ENCODE data around the gene C1RL. TPM values are rescaled to one million over a fixed set of nuclear protein-coding genes. Genes with fewer than 3 reads are reported as not detected.
"Not testable (repeated sequence)": the region's sequence is repeated elsewhere in the genome, so short reads cannot be mapped to it uniquely, and the experiment has no call there.

Gene C1RL
- total RNA-seq, 1 donor from 2014 or later: 11.0 TPM

DNA sequence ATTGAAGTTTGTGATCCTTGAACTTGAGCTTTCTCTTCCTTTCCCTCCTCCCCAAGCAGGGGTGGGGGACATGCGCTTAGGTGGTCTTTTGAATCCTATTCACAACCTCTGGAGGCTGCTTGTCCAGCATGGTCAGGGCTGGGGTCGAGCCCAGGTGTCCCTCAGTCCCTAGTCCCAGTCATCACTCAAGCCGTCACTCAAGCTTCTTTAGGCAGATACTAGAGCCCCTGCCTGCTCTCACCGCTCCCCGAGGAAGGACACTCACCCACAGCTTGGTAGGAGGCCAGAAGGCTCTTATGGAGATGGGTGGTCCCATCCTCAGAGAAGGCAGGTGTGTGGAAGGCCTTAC, 532 bp upstream of the C1RL start:
- TF ChIP-seq, protein P1, sequence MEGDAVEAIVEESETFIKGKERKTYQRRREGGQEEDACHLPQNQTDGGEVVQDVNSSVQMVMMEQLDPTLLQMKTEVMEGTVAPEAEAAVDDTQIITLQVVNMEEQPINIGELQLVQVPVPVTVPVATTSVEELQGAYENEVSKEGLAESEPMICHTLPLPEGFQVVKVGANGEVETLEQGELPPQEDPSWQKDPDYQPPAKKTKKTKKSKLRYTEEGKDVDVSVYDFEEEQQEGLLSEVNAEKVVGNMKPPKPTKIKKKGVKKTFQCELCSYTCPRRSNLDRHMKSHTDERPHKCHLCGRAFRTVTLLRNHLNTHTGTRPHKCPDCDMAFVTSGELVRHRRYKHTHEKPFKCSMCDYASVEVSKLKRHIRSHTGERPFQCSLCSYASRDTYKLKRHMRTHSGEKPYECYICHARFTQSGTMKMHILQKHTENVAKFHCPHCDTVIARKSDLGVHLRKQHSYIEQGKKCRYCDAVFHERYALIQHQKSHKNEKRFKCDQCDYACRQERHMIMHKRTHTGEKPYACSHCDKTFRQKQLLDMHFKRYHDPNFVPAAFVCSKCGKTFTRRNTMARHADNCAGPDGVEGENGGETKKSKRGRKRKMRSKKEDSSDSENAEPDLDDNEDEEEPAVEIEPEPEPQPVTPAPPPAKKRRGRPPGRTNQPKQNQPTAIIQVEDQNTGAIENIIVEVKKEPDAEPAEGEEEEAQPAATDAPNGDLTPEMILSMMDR (IDR thresholded peaks at IDR 0.05; ENCODE audit: insufficient read depth, low read depth, low read length): no peak
- no peak for TF ChIP-seq EZH2 (IDR thresholded peaks at IDR 0.05; ENCODE audit: insufficient read depth, low read length)
- H2AFZ ChIP-seq (ENCODE audit: low read depth, low read length): no peak overlapping the region

DNA sequence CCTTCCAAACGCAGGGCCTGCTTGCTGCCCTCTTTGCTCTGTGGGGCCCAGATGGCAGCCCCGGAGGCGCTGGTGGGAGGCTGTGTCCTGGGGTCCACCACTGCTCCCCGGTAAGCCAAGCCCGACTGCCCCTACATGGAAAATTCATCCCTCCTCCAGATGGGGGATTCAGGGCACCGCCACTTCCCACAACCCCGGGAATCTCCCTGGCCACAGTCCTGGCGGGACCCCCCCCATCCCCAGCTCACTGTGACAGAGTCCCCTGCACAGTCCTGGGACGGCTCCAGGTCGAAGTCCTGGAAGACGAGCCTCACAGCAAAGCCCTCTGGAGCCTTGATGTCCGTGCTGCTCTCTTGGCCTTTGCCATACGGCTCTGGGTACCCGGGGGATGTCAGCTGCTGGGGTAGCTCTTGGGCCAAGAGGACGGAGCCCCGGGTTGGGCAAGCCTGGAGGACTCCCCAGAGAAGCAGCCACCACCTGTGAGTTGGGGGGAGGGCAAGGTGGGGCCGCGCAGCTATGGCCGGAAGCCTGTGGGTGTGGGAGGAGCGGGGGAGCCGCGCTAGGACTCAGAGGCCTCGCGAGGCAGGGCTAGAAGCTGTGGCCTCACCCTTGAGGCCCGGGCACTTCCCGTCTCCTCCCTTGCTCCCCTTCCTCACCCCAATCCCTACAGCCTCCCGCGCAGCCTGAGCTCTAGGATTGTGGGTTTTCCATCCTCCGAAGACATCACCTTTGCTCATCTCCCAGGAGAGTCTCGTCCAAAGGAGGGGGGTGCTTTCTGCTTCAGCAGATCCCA, 815 bp downstream of the C1RL start:
- H3K9ac ChIP-seq (ENCODE audit: low read length): peak overlapping the region; percentile 92
- peak overlapping the region; percentile 96 for H3K4me2 ChIP-seq (ENCODE audit: low read length)
- peak overlapping the region; percentile 65 for H3K27ac ChIP-seq (ENCODE audit: low read depth, low read length)
- TF ChIP-seq, protein P1 (IDR thresholded peaks at IDR 0.05; ENCODE audit: insufficient read depth, low read depth, low read length): no peak
- peak overlapping the region; percentile 75 for H3K4me3 ChIP-seq (ENCODE audit: insufficient read depth, low read depth, low read length)
- FAIRE-seq (no peak), DNase-seq (ENCODE audit: low read depth) (peak; percentile 59)
- H3K36me3 Mint-ChIP-seq (ENCODE audit: low read depth, unreplicated experiment): peaks cover 10% of the 10 kb centered on the region
- H3K27ac Mint-ChIP-seq (ENCODE audit: unreplicated experiment): peak overlapping the region; percentile 86
- peaks cover 4% of the 10 kb centered on the region for H4K20me1 ChIP-seq (ENCODE audit: insufficient read depth, low read length)
- peaks cover 5% of the 10 kb centered on the region for H3K27me3 Mint-ChIP-seq (ENCODE audit: low read depth, unreplicated experiment)
- no peaks in the 10 kb centered on the region for H3K27me3 ChIP-seq (ENCODE audit: insufficient read depth, low read length)
- peak overlapping the region; percentile 86 for H3K4me3 Mint-ChIP-seq (ENCODE audit: unreplicated experiment)
- H3K4me1 Mint-ChIP-seq (ENCODE audit: low read depth, unreplicated experiment): peaks cover 2% of the 10 kb centered on the region
- H3K9me3 Mint-ChIP-seq (ENCODE audit: unreplicated experiment): peaks cover 4% of the 10 kb centered on the region
- peak overlapping the region; percentile 82 for H2AFZ ChIP-seq (ENCODE audit: low read depth, low read length)
- H3K9me3 ChIP-seq (ENCODE audit: insufficient read depth, low read depth, low read length): no peaks in the 10 kb centered on the region
- peaks cover 7% of the 10 kb centered on the region for H3K79me2 ChIP-seq (ENCODE audit: insufficient read depth, low read length)
- peaks cover 10% of the 10 kb centered on the region for H3K4me1 ChIP-seq (ENCODE audit: insufficient read depth, low read length)
- no peaks in the 10 kb centered on the region for H3K36me3 ChIP-seq (ENCODE audit: insufficient read depth, low read length)

More for the DNA sequence above, 532 bp upstream of the C1RL start:
- Histone ChIP-seq H3K4me1 (ENCODE audit: insufficient read depth, low read length) (peaks cover 10% of the 10 kb centered on the region), H3K79me2 (ENCODE audit: insufficient read depth, low read length) (peaks cover 7% of the 10 kb centered on the region), H3K27ac (ENCODE audit: low read depth, low read length) (no peak overlapping the region), H3K9me3 (ENCODE audit: insufficient read depth, low read depth, low read length) (no peaks in the 10 kb centered on the region), H3K4me3 (ENCODE audit: insufficient read depth, low read depth, low read length) (peak overlapping the region; percentile 69), H3K9ac (ENCODE audit: low read length) (peak overlapping the region; percentile 92), H3K36me3 (ENCODE audit: insufficient read depth, low read length) (no peaks in the 10 kb centered on the region), H3K27me3 (ENCODE audit: insufficient read depth, low read length) (no peaks in the 10 kb centered on the region), H4K20me1 (ENCODE audit: insufficient read depth, low read length) (peaks cover 7% of the 10 kb centered on the region), H3K4me2 (ENCODE audit: low read length) (peak overlapping the region; percentile 96)
- peaks cover 2% of the 10 kb centered on the region for H3K4me1 Mint-ChIP-seq (ENCODE audit: low read depth, unreplicated experiment)
- peaks cover 13% of the 10 kb centered on the region for H3K27me3 Mint-ChIP-seq (ENCODE audit: low read depth, unreplicated experiment)
- peak overlapping the region; percentile 90 for H3K27ac Mint-ChIP-seq (ENCODE audit: unreplicated experiment)
- H3K4me3 Mint-ChIP-seq (ENCODE audit: unreplicated experiment): peak overlapping the region; percentile 82
- FAIRE-seq (no peak), DNase-seq (ENCODE audit: low read depth) (no peak)
- H3K36me3 Mint-ChIP-seq (ENCODE audit: low read depth, unreplicated experiment): peaks cover 7% of the 10 kb centered on the region
- peaks cover 4% of the 10 kb centered on the region for H3K9me3 Mint-ChIP-seq (ENCODE audit: unreplicated experiment)

DNA sequence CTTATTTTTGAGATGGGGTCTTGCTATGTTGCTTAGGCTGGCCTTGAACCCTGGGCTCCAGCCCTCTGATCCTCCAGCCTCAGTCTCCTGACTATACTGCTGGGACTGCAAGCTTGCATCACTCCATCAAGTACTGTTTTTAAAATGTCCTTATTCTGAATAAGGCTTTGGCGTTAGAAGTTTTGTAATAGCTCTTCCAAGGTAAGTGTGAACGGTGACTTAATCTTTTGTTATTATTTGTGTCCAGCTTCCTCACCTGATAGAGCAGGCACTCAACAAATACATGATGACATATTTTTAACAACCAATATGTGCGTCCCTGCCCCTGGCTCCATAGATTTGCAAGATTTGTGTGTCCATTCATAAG, 1.4 kb downstream of the C1RL start:
- H3K27ac Mint-ChIP-seq (ENCODE audit: unreplicated experiment): no peak overlapping the region
- H3K4me3 ChIP-seq (ENCODE audit: insufficient read depth, low read depth, low read length): peak overlapping the region; percentile 75
- peaks cover 4% of the 10 kb centered on the region for H3K9me3 Mint-ChIP-seq (ENCODE audit: unreplicated experiment)
- peak overlapping the region; percentile 92 for H3K9ac ChIP-seq (ENCODE audit: low read length)
- no peaks in the 10 kb centered on the region for H3K27me3 ChIP-seq (ENCODE audit: insufficient read depth, low read length)
- H3K36me3 Mint-ChIP-seq (ENCODE audit: low read depth, unreplicated experiment): peaks cover 10% of the 10 kb centered on the region
- peak overlapping the region; percentile 86 for H3K4me3 Mint-ChIP-seq (ENCODE audit: unreplicated experiment)
- FAIRE-seq: no peak
- peaks cover 5% of the 10 kb centered on the region for H3K27me3 Mint-ChIP-seq (ENCODE audit: low read depth, unreplicated experiment)
- peaks cover 10% of the 10 kb centered on the region for H3K4me1 ChIP-seq (ENCODE audit: insufficient read depth, low read length)
- H3K27ac ChIP-seq (ENCODE audit: low read depth, low read length): no peak overlapping the region
- DNase-seq (ENCODE audit: low read depth): no peak
- no peaks in the 10 kb centered on the region for H3K9me3 ChIP-seq (ENCODE audit: insufficient read depth, low read depth, low read length)
- H3K4me1 Mint-ChIP-seq (ENCODE audit: low read depth, unreplicated experiment): peaks cover 2% of the 10 kb centered on the region
- peak overlapping the region; percentile 82 for H2AFZ ChIP-seq (ENCODE audit: low read depth, low read length)
- H3K79me2 ChIP-seq (ENCODE audit: insufficient read depth, low read length): peaks cover 7% of the 10 kb centered on the region
- H4K20me1 ChIP-seq (ENCODE audit: insufficient read depth, low read length): peaks cover 4% of the 10 kb centered on the region
- peak overlapping the region; percentile 96 for H3K4me2 ChIP-seq (ENCODE audit: low read length)
- no peaks in the 10 kb centered on the region for H3K36me3 ChIP-seq (ENCODE audit: insufficient read depth, low read length)
- TF ChIP-seq, protein P1 (IDR thresholded peaks at IDR 0.05; ENCODE audit: insufficient read depth, low read depth, low read length): no peak
- TF ChIP-seq EZH2 (IDR thresholded peaks at IDR 0.05; ENCODE audit: insufficient read depth, low read length): no peak

DNA sequence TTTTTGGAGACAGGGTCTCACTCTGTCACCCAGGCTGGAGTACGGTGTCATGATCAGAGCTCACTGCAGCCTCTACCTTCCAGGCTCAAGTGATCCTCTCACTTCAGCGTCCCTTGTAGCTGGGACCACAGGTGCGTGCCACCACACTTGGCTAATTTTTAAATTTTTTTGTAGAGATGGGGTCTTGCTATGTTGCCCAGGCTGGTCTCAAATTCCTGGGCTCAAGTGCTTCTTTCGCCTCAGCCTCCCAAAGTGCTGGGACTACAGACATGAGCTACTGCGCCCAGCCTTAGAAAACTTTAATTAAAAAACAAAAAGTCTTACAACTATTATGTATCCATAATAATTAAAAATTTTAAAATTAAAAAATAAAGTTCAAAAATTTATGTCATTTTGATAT, 1.8 kb downstream of the C1RL start:
- H3K4me1 ChIP-seq (ENCODE audit: insufficient read depth, low read length); H3K4me3 Mint-ChIP-seq (ENCODE audit: unreplicated experiment); H3K27ac Mint-ChIP-seq (ENCODE audit: unreplicated experiment); DNase-seq (ENCODE audit: low read depth); FAIRE-seq; H2AFZ ChIP-seq (ENCODE audit: low read depth, low read length); H4K20me1 ChIP-seq (ENCODE audit: insufficient read depth, low read length); H3K36me3 ChIP-seq (ENCODE audit: insufficient read depth, low read length); H3K9me3 ChIP-seq (ENCODE audit: insufficient read depth, low read depth, low read length); H3K36me3 Mint-ChIP-seq (ENCODE audit: low read depth, unreplicated experiment); H3K27ac ChIP-seq (ENCODE audit: low read depth, low read length); H3K79me2 ChIP-seq (ENCODE audit: insufficient read depth, low read length); H3K4me1 Mint-ChIP-seq (ENCODE audit: low read depth, unreplicated experiment); H3K27me3 Mint-ChIP-seq (ENCODE audit: low read depth, unreplicated experiment); H3K9me3 Mint-ChIP-seq (ENCODE audit: unreplicated experiment); H3K4me3 ChIP-seq (ENCODE audit: insufficient read depth, low read depth, low read length); H3K4me2 ChIP-seq (ENCODE audit: low read length); H3K9ac ChIP-seq (ENCODE audit: low read length); H3K27me3 ChIP-seq (ENCODE audit: insufficient read depth, low read length): not testable (repeated sequence)

Measured in astrocyte (in vitro differentiated cells and primary cell).